Gastrocnemius medialis (tissue), 4 donors: Measurements from ENCODE around the gene SLC7A6. TPM values are rescaled to one million over a fixed set of nuclear protein-coding genes. Genes with fewer than 3 reads are reported as not detected.
A peak's percentile ranks its signal among the peaks of the same experiment; 100 is the strongest.

ENCODE experiments used
- ATAC-seq, 2 donors: fragments of 150-250 bp; one replicate each; pipeline ENCODE4 v1.9.1; 2016
- DNase-seq, 2 donors: peaks; one replicate each; pipeline ENCODE4 v3.0.0-alpha.2; 2019
- H3K27ac ChIP-seq, 4 donors: fragments of 200-600 bp; sonication (generic); 1 replicate in 1 of 4; 2 replicates in 3 of 4; pipeline ENCODE4 v1.5.1; 2016 to 2018; ENCODE audit warnings: mild to moderate bottlenecking in 2 of 4, moderate library complexity in 1 of 4
- H3K27me3 ChIP-seq, 3 donors: fragments of 200-600 bp; sonication (generic) in 2 of 3; 1 replicate in 1 of 3; 2 replicates in 2 of 3; pipeline versions ENCODE4 v1.5.1 to v1.6.0; 2016 to 2019; ENCODE audit warnings: mild to moderate bottlenecking in 1 of 3, moderate library complexity in 1 of 3
- H3K36me3 ChIP-seq, 2 donors: fragments of 200-600 bp; sonication (generic) in 1 of 2; one replicate each; pipeline ENCODE4 v1.5.1; 2017 to 2018
- H3K4me1 ChIP-seq, 2 donors: fragments of 200-600 bp; sonication (generic) in 1 of 2; one replicate each; pipeline ENCODE4 v1.5.1; 2016 to 2017; ENCODE audit warnings: mild to moderate bottlenecking in 2 of 2
- H3K4me3 ChIP-seq, 4 donors: fragments of 200-600 bp; sonication (generic) in 3 of 4; 1 replicate in 1 of 4; 2 replicates in 3 of 4; pipeline ENCODE4 v1.5.1; 2016 to 2019; ENCODE audit warnings: mild to moderate bottlenecking in 2 of 4
- H3K9me3 ChIP-seq, 3 donors: fragments of 200-600 bp; sonication (generic) in 2 of 3; 1 replicate in 1 of 3; 2 replicates in 2 of 3; pipeline ENCODE4 v1.5.1; 2016 to 2019
- CTCF ChIP-seq, 5 experiments: fragments of 450-650 bp in 3 of 5; fragments of 200-600 bp in 2 of 5; sonication (generic) in 2 of 5; IDR thresholded peaks in 4 of 5; conservative IDR thresholded peaks in 1 of 5; 1 replicate in 4 of 5; 2 replicates in 1 of 5; pipeline ENCODE4 v1.5.1; 2016 to 2019; ENCODE audit warnings: antibody characterized with exemption in 5 of 5, mild to moderate bottlenecking in 3 of 5, moderate library complexity in 3 of 5
- POLR2A ChIP-seq, 2 donors: fragments of 450-650 bp; IDR thresholded peaks; one replicate each; pipeline ENCODE4 v1.6.1; 2017; ENCODE audit warnings: antibody characterized with exemption in 2 of 2, mild to moderate bottlenecking in 2 of 2, moderate library complexity in 2 of 2
- in situ Hi-C, 4 donors: fragments of 200-750 bp; cut with MboI; loops; one replicate each; pipeline versions ENCODE4 v1.15.0 to v1.8.0; 2017; ENCODE audit warnings: low sequenced_read_pairs in 4 of 4
- intact Hi-C: fragments of 100-400 bp; cut with DNase I; formaldehyde crosslinking; loops from one replicate; pipeline ENCODE4 v1.15.1; 2023; ENCODE audit warnings: low total_unique reads
- total RNA-seq, 4 donors: library from RNA; depleted of rRNA; stranded (reverse); fragments of >200 nt; gene quantifications; one replicate each; pipeline versions ENCODE4 v1.1.0 to v1.2.3, GENCODE V29; 2016

Gene SLC7A6
- total RNA-seq, 4 donors from 2014 or later = 97.3 to 205 (median 117) TPM

- Histone ChIP-seq H3K36me3 (peaks cover 0 to 35% of the 10 kb centered on the region in 2 donors), H3K4me1 (peaks cover 28 to 41% of the 10 kb centered on the region in 2 donors)
- in situ Hi-C loops = no loop called here
These were observed 45.5 kb downstream of the SLC7A6 start for GRCh38 chr16:68309799-68310198.

GRCh38 chr16:68310437-68310773 is 46.1 kb downstream of the SLC7A6 start:
- in situ Hi-C loops (no loop called here), intact Hi-C loops (loop anchor here (1.0 to 5.0 kb wide), 3 partner anchors 22 to 63 kb away; partner anchors contain the start of genes PLA2G15 and SLC7A6)
- peak; percentile 58 to 62 for ATAC-seq
- no peaks in the 10 kb centered on the region for H3K27me3 ChIP-seq
- DNase-seq = peak in 1 of 2 donors; percentile 68
- peaks cover 0 to 36% of the 10 kb centered on the region in 2 donors for H3K36me3 ChIP-seq
- TF ChIP-seq CTCF (IDR thresholded peaks at IDR 0.05 in 4 of 5, conservative IDR thresholded peaks at IDR 0.05 in 1 of 5) (no peak), POLR2A (IDR thresholded peaks at IDR 0.05) (no peak)
- peak overlapping the region; percentile 87 to 91 (median 90) for H3K27ac ChIP-seq
- H3K9me3 ChIP-seq = no peaks in the 10 kb centered on the region
- H3K4me3 ChIP-seq = peak overlapping the region; percentile 71 to 98 (median 82)
- peaks cover 28 to 41% of the 10 kb centered on the region in 2 donors for H3K4me1 ChIP-seq

More at GRCh38 chr16:68309799-68310198, 45.5 kb downstream of the SLC7A6 start:
- peak overlapping the region; percentile 87 to 91 (median 90) for H3K27ac ChIP-seq
- ATAC-seq = no peak
- peak overlapping the region; percentile 71 to 98 (median 82) for H3K4me3 ChIP-seq
- intact Hi-C loops = loop anchor here (1.0 to 5.0 kb wide), 3 partner anchors 21 to 62 kb away; partner anchors contain the start of genes PLA2G15 and SLC7A6
- H3K9me3 ChIP-seq = no peaks in the 10 kb centered on the region
- TF ChIP-seq CTCF (IDR thresholded peaks at IDR 0.05 in 4 of 5, conservative IDR thresholded peaks at IDR 0.05 in 1 of 5) = no peak
- no peak for TF ChIP-seq POLR2A (IDR thresholded peaks at IDR 0.05)
- DNase-seq = no peak
- no peaks in the 10 kb centered on the region for H3K27me3 ChIP-seq

- Histone ChIP-seq H3K9me3 (no peaks in the 10 kb centered on the region), H3K4me1 (peaks cover 28 to 41% of the 10 kb centered on the region in 2 donors), H3K4me3 (peak within 1 kb of the TSS; percentile 71 to 98 (median 82)), H3K27me3 (no peaks in the 10 kb centered on the region), H3K27ac (peak within 1 kb of the TSS; percentile 87 to 91 (median 90)), H3K36me3 (peaks cover 0 to 41% of the 10 kb centered on the region in 2 donors)
- DNase-seq (peak; percentile 84 to 88), ATAC-seq (peak; percentile 92 to 95)
- intact Hi-C loops (loop anchor here (1.0 to 5.0 kb wide), 3 partner anchors 23 to 64 kb away; partner anchors contain the start of genes PLA2G15 and SLC7A6), in situ Hi-C loops (no loop called here)
- TF ChIP-seq POLR2A (IDR thresholded peaks at IDR 0.05) = peak; percentile 87 to 88
- TF ChIP-seq CTCF (IDR thresholded peaks at IDR 0.05 in 4 of 5, conservative IDR thresholded peaks at IDR 0.05 in 1 of 5) = peak in 4 of 5 experiments; percentile 25 to 62 (median 44)
These were observed 46.6 kb downstream of the SLC7A6 start, which contains the start of the genes PRMT7 and SLC7A6OS for GRCh38 chr16:68310774-68311511. PRMT7 (plus strand) TSS chr16:68311019; CDS start chr16:68315980, 4,961 bp downstream. SLC7A6OS (minus strand) TSS chr16:68310946; CDS start chr16:68310926, 20 bp downstream.

- H3K4me3 ChIP-seq = no peak overlapping the region
- peaks cover 0 to 41% of the 10 kb centered on the region in 2 donors for H3K36me3 ChIP-seq
- peak overlapping the region in 1 of 4 donors; percentile 34 for H3K27ac ChIP-seq
- DNase-seq (no peak), ATAC-seq (no peak)
- H3K9me3 ChIP-seq = no peaks in the 10 kb centered on the region
- TF ChIP-seq POLR2A (IDR thresholded peaks at IDR 0.05) = no peak
- no peak for TF ChIP-seq CTCF (IDR thresholded peaks at IDR 0.05 in 4 of 5, conservative IDR thresholded peaks at IDR 0.05 in 1 of 5)
- in situ Hi-C loops (no loop called here), intact Hi-C loops (loop anchor here (5.0 kb wide), 2 partner anchors 51 to 66 kb away; partner anchors contain the start of genes PLA2G15 and SLC7A6)
- peaks cover 28 to 41% of the 10 kb centered on the region in 2 donors for H3K4me1 ChIP-seq
- H3K27me3 ChIP-seq = no peaks in the 10 kb centered on the region
These were observed 48.8 kb downstream of the SLC7A6 start for GRCh38 chr16:68313116-68313515.
